SK-N-SH treated with all-trans-retinoic acid at 6 μM for 48 hours (cell line): ENCODE data around the gene APLP1.

Experiments
- ATAC-seq: fragments of 200-7000 bp; cut with Tn5 transposase; 3 replicates; pipeline ENCODE4 v1.9.1; 2020; ENCODE audit warnings: mild to moderate bottlenecking, moderate library complexity
- ARNTL ChIP-seq: fragments of 450-650 bp; formaldehyde crosslinking; IDR thresholded peaks from 2 replicates; pipeline ENCODE4 v1.5.0; 2020; ENCODE audit warnings: low read depth, mild to moderate bottlenecking, moderate library complexity, borderline replicate concordance
- BACH2 ChIP-seq: fragments of 250-450 bp; sonication (Bioruptor Pico); IDR thresholded peaks from 2 replicates; pipeline ENCODE4 v1.9.0; 2021; ENCODE audit warnings: mild to moderate bottlenecking, borderline replicate concordance
- CREB5 ChIP-seq: fragments of 250-450 bp; sonication (Bioruptor Pico); IDR thresholded peaks from 2 replicates; pipeline ENCODE4 v1.5.1; 2020; ENCODE audit warnings: low read depth, mild to moderate bottlenecking, moderate library complexity
- CSDC2 ChIP-seq: fragments of 250-450 bp; sonication (Bioruptor Pico); IDR thresholded peaks from 2 replicates; pipeline ENCODE4 v1.5.0; 2020; ENCODE audit warnings: mild to moderate bottlenecking, moderate library complexity
- CSRNP3 ChIP-seq: fragments of 250-450 bp; sonication (Bioruptor Pico); IDR thresholded peaks from 2 replicates; pipeline ENCODE4 v1.5.1; 2021; ENCODE audit warnings: mild to moderate bottlenecking, moderate library complexity
- ESRRG ChIP-seq: fragments of 250-450 bp; sonication (Bioruptor Pico); IDR thresholded peaks from 2 replicates; pipeline ENCODE4 v1.6.1; 2021; ENCODE audit warnings: mild to moderate bottlenecking
- GLIS3 ChIP-seq: fragments of 250-450 bp; sonication (Bioruptor Pico); IDR thresholded peaks from 2 replicates; pipeline ENCODE4 v1.5.0; 2020; ENCODE audit warnings: mild to moderate bottlenecking, moderate library complexity
- ISL1 ChIP-seq: fragments of 250-450 bp; sonication (Bioruptor Pico); IDR thresholded peaks from 2 replicates; pipeline ENCODE4 v2.1.2; 2022; ENCODE audit warnings: mild to moderate bottlenecking, moderate library complexity
- OSR1 ChIP-seq: fragments of 250-450 bp; sonication (Bioruptor Pico); IDR thresholded peaks from 2 replicates; pipeline ENCODE4 v1.8.0; 2022; ENCODE audit warnings: moderate library complexity, mild to moderate bottlenecking, inconsistent platforms
- PATZ1 ChIP-seq: fragments of 250-450 bp; sonication (Bioruptor Pico); IDR thresholded peaks from 2 replicates; pipeline ENCODE4 v1.8.0; 2020; ENCODE audit warnings: mild to moderate bottlenecking, moderate library complexity, borderline replicate concordance
- POU6F1 ChIP-seq: fragments of 250-450 bp; sonication (Bioruptor Pico); IDR thresholded peaks from 2 replicates; pipeline ENCODE4 v1.8.0; 2021; ENCODE audit warnings: low read depth, mild to moderate bottlenecking, moderate library complexity, borderline replicate concordance
- RARB ChIP-seq: fragments of 250-450 bp; sonication (Bioruptor Pico); IDR thresholded peaks from 2 replicates; pipeline ENCODE4 v1.8.0; 2021; ENCODE audit warnings: mild to moderate bottlenecking, moderate library complexity
- SNAI2 ChIP-seq: fragments of 250-450 bp; sonication (Bioruptor Pico); IDR thresholded peaks from 2 replicates; pipeline ENCODE4 v1.5.0; 2020; ENCODE audit warnings: mild to moderate bottlenecking, moderate library complexity
- TCF4 ChIP-seq: fragments of 250-450 bp; sonication (Bioruptor Pico); IDR thresholded peaks from 2 replicates; pipeline ENCODE4 v1.8.0; 2021; ENCODE audit warnings: mild to moderate bottlenecking, moderate library complexity, borderline replicate concordance
- TOX ChIP-seq: fragments of 250-450 bp; sonication (Bioruptor Pico); IDR thresholded peaks from 2 replicates; pipeline ENCODE4 v1.8.0; 2021; ENCODE audit warnings: mild to moderate bottlenecking, moderate library complexity, borderline replicate concordance
- TSHZ2 ChIP-seq: fragments of 250-450 bp; sonication (Bioruptor Pico); IDR thresholded peaks from 2 replicates; pipeline ENCODE4 v1.5.0; 2020; ENCODE audit warnings: mild to moderate bottlenecking, moderate library complexity
- ZC3H10 ChIP-seq: fragments of 250-450 bp; sonication (Bioruptor Pico); IDR thresholded peaks from 2 replicates; pipeline ENCODE4 v1.5.1; 2021; ENCODE audit warnings: mild to moderate bottlenecking, moderate library complexity
- ZFP3 ChIP-seq: fragments of 250-450 bp; sonication (Bioruptor Pico); IDR thresholded peaks from 2 replicates; pipeline ENCODE4 v1.5.0; 2020; ENCODE audit warnings: mild to moderate bottlenecking, moderate library complexity
- ZNF565 ChIP-seq: fragments of 450-650 bp; formaldehyde crosslinking; conservative IDR thresholded peaks from 2 replicates; pipeline ENCODE4 v1.5.0; 2020; ENCODE audit warnings: low read depth, mild to moderate bottlenecking, moderate library complexity
- ZNF70 ChIP-seq: fragments of 450-650 bp; formaldehyde crosslinking; IDR thresholded peaks from 2 replicates; pipeline ENCODE4 v1.5.0; 2020; ENCODE audit warnings: mild to moderate bottlenecking, moderate library complexity
- ZNF8 ChIP-seq: fragments of 450-650 bp; formaldehyde crosslinking; IDR thresholded peaks from 2 replicates; pipeline ENCODE4 v1.5.0; 2020; ENCODE audit warnings: mild to moderate bottlenecking, moderate library complexity

Gene APLP1

GRCh38 chr19:35828692-35829301 lies 39.6 kb upstream of the APLP1 start:
- peak; percentile 68 for ATAC-seq
- TF ChIP-seq OSR1 (CRISPR knock-in tag) (no peak), GLIS3 (no peak), TSHZ2 (CRISPR knock-in tag) (no peak), CSDC2 (no peak), CREB5 (CRISPR knock-in tag) (no peak), ZNF565 (CRISPR knock-in tag) (no peak), ZC3H10 (CRISPR knock-in tag) (no peak), ZNF70 (no peak), RARB (CRISPR knock-in tag) (no peak), ZFP3 (no peak), BACH2 (CRISPR knock-in tag) (no peak), ARNTL (CRISPR knock-in tag) (no peak), TCF4 (CRISPR knock-in tag) (no peak), ISL1 (no peak), ESRRG (CRISPR knock-in tag) (no peak)

- TF ChIP-seq CREB5 (CRISPR knock-in tag) (no peak), CSRNP3 (CRISPR knock-in tag) (no peak), POU6F1 (no peak), ZC3H10 (CRISPR knock-in tag) (no peak), SNAI2 (no peak), ZNF8 (CRISPR knock-in tag) (no peak), RARB (CRISPR knock-in tag) (no peak), PATZ1 (CRISPR knock-in tag) (no peak), TOX (CRISPR knock-in tag) (no peak), ESRRG (CRISPR knock-in tag) (no peak), ZFP3 (no peak), TCF4 (CRISPR knock-in tag) (no peak), OSR1 (CRISPR knock-in tag) (no peak)
- no peak for ATAC-seq
Measured at GRCh38 chr19:35830986-35831385, 37.4 kb upstream of the APLP1 start.
